ENCODE measurements around the gene PROZ.

The PROZ gene

DNA sequence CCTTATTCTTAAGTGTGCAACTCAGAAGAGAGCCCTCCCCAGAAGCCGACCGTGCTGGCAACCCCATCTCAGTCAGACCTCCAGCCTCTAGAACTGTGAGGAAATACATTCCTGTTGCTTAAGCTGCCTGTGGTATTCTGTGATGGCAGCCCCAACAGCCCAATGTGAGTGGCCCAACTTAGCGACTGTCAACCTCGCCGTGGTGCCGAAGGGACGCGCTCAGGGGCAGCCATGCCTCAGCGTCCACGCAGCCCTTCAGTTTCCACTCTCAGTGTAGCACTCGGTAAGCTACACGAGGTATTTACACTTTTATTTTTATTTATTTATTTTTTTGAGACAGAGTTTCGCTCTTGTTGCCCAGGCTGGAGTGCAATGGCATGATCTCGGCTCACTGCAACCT, 18.4 kb downstream of the PROZ start:
- H4K20me1 ChIP-seq (ENCODE audit: insufficient read depth, low read length), result no peaks in the 10 kb centered on the region
- H3F3A ChIP-seq (ENCODE audit: insufficient read depth, low read length), result no peaks in the 10 kb centered on the region
- H3K4me3 ChIP-seq (ENCODE audit: low read length), result no peak overlapping the region
- no peaks in the 10 kb centered on the region for H3K4me1 ChIP-seq (ENCODE audit: low read length)
- no peak overlapping the region for H2AFZ ChIP-seq (ENCODE audit: low read length)
- no peak overlapping the region for H3K4me2 ChIP-seq (ENCODE audit: low read depth, low read length)
- H3K9ac ChIP-seq (ENCODE audit: low read length), result no peak overlapping the region
- no peaks in the 10 kb centered on the region for H3K9me2 ChIP-seq (replicated peaks; ENCODE audit: insufficient read depth, low read length)
- peaks cover 3% of the 10 kb centered on the region; the same call in 1 of the 2 replicates for H3K36me3 ChIP-seq (replicated peaks; ENCODE audit: insufficient read depth, low read length)
- H3K27me3 ChIP-seq (replicated peaks; ENCODE audit: insufficient read depth, low read length), result no peaks in the 10 kb centered on the region
- H3K79me2 ChIP-seq (ENCODE audit: low read length), result no peaks in the 10 kb centered on the region
- TF ChIP-seq, protein P1, sequence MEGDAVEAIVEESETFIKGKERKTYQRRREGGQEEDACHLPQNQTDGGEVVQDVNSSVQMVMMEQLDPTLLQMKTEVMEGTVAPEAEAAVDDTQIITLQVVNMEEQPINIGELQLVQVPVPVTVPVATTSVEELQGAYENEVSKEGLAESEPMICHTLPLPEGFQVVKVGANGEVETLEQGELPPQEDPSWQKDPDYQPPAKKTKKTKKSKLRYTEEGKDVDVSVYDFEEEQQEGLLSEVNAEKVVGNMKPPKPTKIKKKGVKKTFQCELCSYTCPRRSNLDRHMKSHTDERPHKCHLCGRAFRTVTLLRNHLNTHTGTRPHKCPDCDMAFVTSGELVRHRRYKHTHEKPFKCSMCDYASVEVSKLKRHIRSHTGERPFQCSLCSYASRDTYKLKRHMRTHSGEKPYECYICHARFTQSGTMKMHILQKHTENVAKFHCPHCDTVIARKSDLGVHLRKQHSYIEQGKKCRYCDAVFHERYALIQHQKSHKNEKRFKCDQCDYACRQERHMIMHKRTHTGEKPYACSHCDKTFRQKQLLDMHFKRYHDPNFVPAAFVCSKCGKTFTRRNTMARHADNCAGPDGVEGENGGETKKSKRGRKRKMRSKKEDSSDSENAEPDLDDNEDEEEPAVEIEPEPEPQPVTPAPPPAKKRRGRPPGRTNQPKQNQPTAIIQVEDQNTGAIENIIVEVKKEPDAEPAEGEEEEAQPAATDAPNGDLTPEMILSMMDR (IDR thresholded peaks at IDR 0.05; ENCODE audit: low read length), result no peak
- TF ChIP-seq EZH2 (optimal IDR thresholded peaks at IDR 0.05; ENCODE audit: low read depth, low read length), result no peak
- no peak for TF ChIP-seq EZH2phosphoT487 (IDR thresholded peaks at IDR 0.05; ENCODE audit: low read length)
- DNase-seq, result no peak
- H3K27ac ChIP-seq (ENCODE audit: low read length), result no peak overlapping the region
- H3K9me3 ChIP-seq (replicated peaks; ENCODE audit: insufficient read depth, low read length), result no peaks in the 10 kb centered on the region

DNA sequence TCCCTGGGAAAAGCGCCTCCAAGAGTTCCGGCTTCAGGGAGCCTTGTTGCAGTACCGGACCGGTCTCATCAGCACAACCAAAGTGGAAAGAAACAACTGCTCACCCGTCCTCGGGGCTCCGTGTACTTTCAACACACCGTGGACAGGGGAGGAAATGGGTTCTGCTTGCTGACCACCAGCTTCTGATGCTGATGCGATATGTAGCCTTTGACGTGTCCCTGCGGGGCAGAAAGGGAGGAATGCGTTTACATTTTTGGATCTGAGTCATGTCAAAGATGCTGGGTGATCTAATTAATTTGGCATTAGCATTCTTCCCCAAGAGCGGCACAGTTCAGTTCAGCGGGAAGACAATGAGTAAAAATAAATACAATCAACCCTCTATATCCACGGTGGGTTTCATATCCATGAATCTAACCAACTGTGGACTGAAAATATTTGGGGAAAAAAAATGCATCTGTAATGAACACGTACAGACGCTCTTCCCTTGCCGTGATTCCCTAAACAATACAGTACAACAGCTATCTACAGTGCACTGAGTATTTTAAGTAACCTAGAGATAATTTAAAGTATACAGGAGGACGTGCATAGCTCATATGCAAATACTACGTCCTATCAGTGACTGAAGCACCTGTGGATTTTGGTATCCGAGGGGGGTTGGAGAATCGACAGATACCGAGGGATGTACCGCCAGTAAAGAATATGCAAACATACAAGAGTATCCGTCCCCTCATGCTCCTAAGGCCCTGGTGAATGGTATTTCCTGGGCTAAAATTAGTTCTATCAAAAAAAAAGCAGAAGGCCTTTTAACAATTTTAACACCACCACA, 19.8 kb downstream of the PROZ start:
- H3K79me2 ChIP-seq (ENCODE audit: low read length), result no peaks in the 10 kb centered on the region
- TF ChIP-seq EZH2phosphoT487 (IDR thresholded peaks at IDR 0.05; ENCODE audit: low read length), result no peak
- TF ChIP-seq, protein P1 (IDR thresholded peaks at IDR 0.05; ENCODE audit: low read length), result no peak
- no peak for TF ChIP-seq EZH2 (optimal IDR thresholded peaks at IDR 0.05; ENCODE audit: low read depth, low read length)
- H3F3A ChIP-seq (ENCODE audit: insufficient read depth, low read length), result no peaks in the 10 kb centered on the region
- H3K4me1 ChIP-seq (ENCODE audit: low read length), result no peaks in the 10 kb centered on the region
- no peaks in the 10 kb centered on the region for H4K20me1 ChIP-seq (ENCODE audit: insufficient read depth, low read length)
- no peak overlapping the region for H2AFZ ChIP-seq (ENCODE audit: low read length)
- no peak overlapping the region for H3K4me3 ChIP-seq (ENCODE audit: low read length)
- no peak for DNase-seq
- H3K27me3 ChIP-seq (replicated peaks; ENCODE audit: insufficient read depth, low read length), result no peaks in the 10 kb centered on the region
- no peak overlapping the region for H3K27ac ChIP-seq (ENCODE audit: low read length)
- peaks cover 3% of the 10 kb centered on the region; the same call in 1 of the 2 replicates for H3K36me3 ChIP-seq (replicated peaks; ENCODE audit: insufficient read depth, low read length)
- H3K9me3 ChIP-seq (replicated peaks; ENCODE audit: insufficient read depth, low read length), result no peaks in the 10 kb centered on the region
- H3K9ac ChIP-seq (ENCODE audit: low read length), result no peak overlapping the region
- no peak overlapping the region for H3K4me2 ChIP-seq (ENCODE audit: low read depth, low read length)
- no peaks in the 10 kb centered on the region for H3K9me2 ChIP-seq (replicated peaks; ENCODE audit: insufficient read depth, low read length)

DNA sequence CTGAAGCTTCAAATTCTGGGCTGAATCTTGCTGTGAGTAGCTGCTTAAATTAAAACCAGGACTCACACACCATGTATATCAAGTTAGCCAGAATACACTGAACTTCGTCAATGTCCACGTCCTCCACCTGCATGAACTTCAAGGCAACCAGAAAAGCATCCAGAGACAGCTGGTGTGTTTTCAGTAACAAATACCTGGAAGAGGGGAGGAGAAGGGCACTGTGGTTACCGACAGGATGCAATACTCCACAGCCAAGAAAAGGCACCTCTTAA, 20.4 kb downstream of the PROZ start:
- H3K79me2 ChIP-seq (ENCODE audit: low read length), result no peaks in the 10 kb centered on the region
- H4K20me1 ChIP-seq (ENCODE audit: insufficient read depth, low read length), result no peaks in the 10 kb centered on the region
- no peak overlapping the region for H3K9ac ChIP-seq (ENCODE audit: low read length)
- H3K36me3 ChIP-seq (replicated peaks; ENCODE audit: insufficient read depth, low read length), result peaks cover 3% of the 10 kb centered on the region; the same call in 1 of the 2 replicates
- H3K4me2 ChIP-seq (ENCODE audit: low read depth, low read length), result no peak overlapping the region
- no peaks in the 10 kb centered on the region for H3F3A ChIP-seq (ENCODE audit: insufficient read depth, low read length)
- H2AFZ ChIP-seq (ENCODE audit: low read length), result no peak overlapping the region
- no peaks in the 10 kb centered on the region for H3K27me3 ChIP-seq (replicated peaks; ENCODE audit: insufficient read depth, low read length)
- no peaks in the 10 kb centered on the region for H3K9me3 ChIP-seq (replicated peaks; ENCODE audit: insufficient read depth, low read length)
- no peak for TF ChIP-seq EZH2 (optimal IDR thresholded peaks at IDR 0.05; ENCODE audit: low read depth, low read length)
- TF ChIP-seq, protein P1 (IDR thresholded peaks at IDR 0.05; ENCODE audit: low read length), result no peak
- no peak for TF ChIP-seq EZH2phosphoT487 (IDR thresholded peaks at IDR 0.05; ENCODE audit: low read length)
- no peak overlapping the region for H3K4me3 ChIP-seq (ENCODE audit: low read length)
- no peak for DNase-seq
- no peak overlapping the region for H3K27ac ChIP-seq (ENCODE audit: low read length)
- no peaks in the 10 kb centered on the region for H3K4me1 ChIP-seq (ENCODE audit: low read length)
- no peaks in the 10 kb centered on the region for H3K9me2 ChIP-seq (replicated peaks; ENCODE audit: insufficient read depth, low read length)

Measured in MM.1S (cell line).